IPS DF 19.7 (cell line): ENCODE data around the gene PHB1.
"Not testable (repeated sequence)": the region's sequence is repeated elsewhere in the genome, so short reads cannot be mapped to it uniquely, and the experiment has no call there.

Source experiments
- DNase-seq: peaks from one replicate; pipeline ENCODE4 v3.0.0-alpha.2; 2013; ENCODE audit warnings: low read depth, low spot score

PHB1 gene

GRCh38 chr17:49439673-49440571 lies 25.2 kb upstream of the PHB1 start:
- no peak for DNase-seq

GRCh38 chr17:49439305-49439672 lies 24.6 kb upstream of the PHB1 start:
- no peak for DNase-seq

- no peak for DNase-seq
These were observed 24.0 kb upstream of the PHB1 start for GRCh38 chr17:49438436-49439278.

DNA sequence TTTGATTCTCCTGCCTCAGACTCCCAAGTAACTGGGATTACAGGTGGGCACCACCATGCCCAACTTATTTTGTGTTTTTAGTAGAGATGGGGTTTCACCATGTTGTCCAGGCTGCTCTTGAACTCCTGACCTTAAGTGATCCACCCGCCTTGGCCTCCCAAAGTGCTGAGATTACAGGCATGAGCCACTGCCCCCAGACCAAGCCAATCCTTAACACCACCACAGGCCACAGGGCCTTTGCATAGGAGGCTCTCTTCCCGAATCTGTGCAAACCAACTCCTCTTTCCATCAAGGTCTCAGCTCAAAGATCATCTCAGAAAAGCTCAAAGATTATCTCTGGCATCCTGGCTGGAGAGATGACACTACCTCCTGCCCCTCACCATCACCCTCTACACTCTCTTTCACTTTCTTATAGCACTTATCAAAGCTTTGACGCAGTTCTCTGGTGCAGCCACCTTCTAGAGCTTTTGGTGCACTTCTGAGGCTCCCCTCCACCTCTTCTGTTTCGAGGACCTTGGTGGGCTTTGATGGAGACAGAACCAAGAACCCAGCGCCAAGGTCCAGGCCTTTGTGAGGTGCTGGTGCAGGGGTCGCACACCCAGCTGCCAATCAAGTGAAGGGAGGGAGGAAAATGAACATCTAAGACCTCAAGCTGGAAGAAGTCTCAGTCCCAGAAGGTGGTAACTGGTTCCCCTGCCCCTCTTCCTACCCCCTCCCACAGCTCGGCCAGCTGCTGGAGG lies 23.2 kb upstream of the PHB1 start:
- DNase-seq = no peak

GRCh38 chr17:49436174-49436573 lies 21.5 kb upstream of the PHB1 start:
- DNase-seq = no peak

GRCh38 chr17:49435671-49436029 lies 21.0 kb upstream of the PHB1 start:
- no peak for DNase-seq

DNA sequence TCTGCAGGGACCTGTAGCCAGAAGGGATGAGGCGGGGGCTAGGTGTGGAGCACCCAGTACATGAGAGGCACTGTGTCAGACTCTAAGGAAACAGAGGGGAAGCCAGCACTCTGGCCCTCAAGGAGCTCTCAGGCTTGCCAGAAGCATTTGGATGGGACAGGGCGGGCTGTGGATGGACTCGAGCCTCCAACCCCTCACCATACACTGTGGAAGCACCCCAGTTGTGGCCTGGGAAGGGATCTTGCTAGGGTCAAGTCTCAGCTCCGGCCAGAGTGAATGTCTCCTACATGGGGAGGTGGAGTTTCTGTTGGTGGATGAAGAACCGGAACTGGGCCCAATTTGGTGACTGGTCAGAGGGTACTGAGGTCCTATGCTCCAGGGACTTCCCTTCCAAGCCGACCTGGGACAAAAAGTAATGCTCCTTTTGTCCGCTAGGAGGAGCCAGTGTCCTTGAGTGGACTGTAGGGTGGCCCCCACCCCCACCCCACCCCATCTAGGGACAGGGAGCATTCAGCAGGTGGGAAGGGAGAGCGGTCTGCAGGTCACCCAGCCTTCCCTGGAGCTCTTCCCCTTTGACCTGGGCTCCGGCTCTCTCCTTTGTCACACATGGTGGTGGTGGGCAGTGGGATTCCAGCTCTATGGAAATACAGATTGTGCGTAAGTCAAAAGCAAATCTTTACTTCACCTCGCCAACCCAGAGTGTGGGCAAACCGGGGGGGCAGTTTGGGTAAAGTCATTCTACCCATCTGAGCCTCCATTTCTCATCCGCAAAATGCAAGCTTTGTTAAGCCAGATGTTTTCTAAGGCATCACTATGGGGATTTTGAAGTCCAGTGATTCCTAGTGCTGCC lies 20.4 kb upstream of the PHB1 start:
- DNase-seq = peak; percentile 35

GRCh38 chr17:49433000-49433694 lies 18.5 kb upstream of the PHB1 start:
- DNase-seq = no peak

DNA sequence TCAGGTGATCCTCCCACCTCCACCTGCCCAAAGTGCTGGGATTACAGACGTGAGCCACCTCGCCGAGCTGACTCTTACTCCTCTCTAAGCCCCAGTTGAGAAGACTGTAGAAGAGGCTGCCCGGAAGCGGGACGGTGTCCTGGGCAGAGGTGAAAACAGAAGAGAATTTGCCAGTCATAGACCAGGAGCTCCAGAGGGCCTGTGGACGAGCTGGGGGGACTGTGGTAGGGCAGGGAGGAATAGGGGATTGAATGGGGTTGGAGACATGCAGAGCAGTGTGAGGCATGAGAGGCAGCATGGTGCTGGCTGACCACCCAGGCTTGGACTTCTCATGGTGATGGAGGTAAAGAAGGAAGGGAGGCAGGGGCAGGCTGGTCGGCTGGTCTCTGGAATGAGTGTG lies 17.1 kb upstream of the PHB1 start:
- no peak for DNase-seq

DNA sequence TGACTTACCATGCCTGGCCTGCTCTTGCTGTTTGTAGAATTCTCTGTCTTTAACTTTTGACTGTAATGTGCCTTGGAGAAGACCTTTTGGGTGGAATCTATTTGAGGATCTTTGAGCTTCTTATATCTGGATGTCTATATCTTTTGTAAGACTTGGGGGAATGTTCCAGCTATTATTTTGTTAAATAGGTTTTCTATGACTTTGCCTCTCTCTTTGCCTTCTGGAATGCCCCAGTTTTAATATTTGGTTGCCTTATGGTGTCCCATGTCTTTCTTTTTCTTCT lies 10.3 kb upstream of the PHB1 start:
- DNase-seq = no peak

GRCh38 chr17:49424276-49425003 lies 9.8 kb upstream of the PHB1 start:
- DNase-seq = not testable (repeated sequence)

- no peak for DNase-seq
These were observed 8.0 kb upstream of the PHB1 start for GRCh38 chr17:49422714-49423113.

- not testable (repeated sequence) for DNase-seq
These were observed 5.1 kb upstream of the PHB1 start for GRCh38 chr17:49419761-49420160.

- not testable (repeated sequence) for DNase-seq
These were observed 4.4 kb upstream of the PHB1 start for GRCh38 chr17:49418754-49419740.

DNA sequence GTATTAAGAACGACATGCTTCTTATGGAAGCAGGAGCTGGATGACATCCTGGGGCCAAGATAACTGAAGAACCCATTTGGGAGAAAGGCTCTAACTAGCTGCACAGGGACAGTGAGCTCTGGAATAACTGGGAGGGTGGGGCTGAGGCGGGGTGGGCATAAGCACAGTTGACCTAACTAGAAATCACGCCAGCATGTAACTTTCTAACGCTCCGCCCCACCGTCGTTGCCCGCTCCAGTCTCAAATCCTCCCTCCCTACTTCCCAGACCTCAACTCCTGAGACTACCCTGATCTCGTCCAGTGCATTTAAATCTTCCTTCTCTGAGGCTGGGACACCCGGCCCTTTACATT lies 436 bp downstream of the PHB1 start:
- no peak for DNase-seq

- no peak for DNase-seq
These were observed 5.6 kb downstream of the PHB1 start for GRCh38 chr17:49409066-49409465.

GRCh38 chr17:49407981-49408501 lies 6.6 kb downstream of the PHB1 start:
- peak; percentile 38 for DNase-seq

- DNase-seq = no peak
These were observed 7.6 kb downstream of the PHB1 start for GRCh38 chr17:49407086-49407485.
